ENCODE data around the gene CTAGE1.
"Not testable (repeated sequence)": the region's sequence is repeated elsewhere in the genome, so short reads cannot be mapped to it uniquely, and the experiment has no call there.

The CTAGE1 gene, protein sequence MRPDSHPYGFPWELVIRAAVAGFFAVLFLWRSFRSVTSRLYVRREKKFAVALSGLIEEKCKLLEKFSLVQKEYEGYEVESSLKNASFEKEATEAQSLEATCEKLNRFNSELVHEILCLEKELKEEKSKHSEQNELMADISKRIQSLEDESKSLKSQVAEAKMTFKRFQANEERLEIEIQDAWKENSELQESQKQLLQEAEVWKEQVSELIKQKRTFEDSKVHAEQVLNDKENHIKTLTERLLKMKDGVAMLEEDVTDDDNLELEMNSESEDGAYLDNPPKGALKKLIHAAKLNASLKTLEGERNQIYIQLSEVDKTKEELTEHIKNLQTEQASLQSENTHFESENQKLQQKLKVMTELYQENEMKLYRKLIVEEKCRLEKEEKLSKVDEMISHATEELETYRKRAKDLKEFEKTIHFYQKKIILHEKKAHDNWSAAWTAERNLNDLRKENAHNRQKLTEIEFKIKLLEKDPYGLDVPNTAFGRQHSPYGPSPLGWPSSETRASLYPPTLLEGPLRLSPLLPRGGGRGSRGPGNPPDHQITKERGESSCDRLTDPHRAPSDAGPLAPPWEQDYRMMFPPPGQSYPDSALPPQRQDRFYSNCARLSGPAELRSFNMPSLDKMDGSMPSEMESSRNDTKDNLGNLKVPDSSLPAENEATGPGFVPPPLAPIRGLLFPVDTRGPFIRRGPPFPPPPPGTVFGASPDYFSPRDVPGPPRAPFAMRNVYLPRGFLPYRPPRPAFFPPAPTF

DNA sequence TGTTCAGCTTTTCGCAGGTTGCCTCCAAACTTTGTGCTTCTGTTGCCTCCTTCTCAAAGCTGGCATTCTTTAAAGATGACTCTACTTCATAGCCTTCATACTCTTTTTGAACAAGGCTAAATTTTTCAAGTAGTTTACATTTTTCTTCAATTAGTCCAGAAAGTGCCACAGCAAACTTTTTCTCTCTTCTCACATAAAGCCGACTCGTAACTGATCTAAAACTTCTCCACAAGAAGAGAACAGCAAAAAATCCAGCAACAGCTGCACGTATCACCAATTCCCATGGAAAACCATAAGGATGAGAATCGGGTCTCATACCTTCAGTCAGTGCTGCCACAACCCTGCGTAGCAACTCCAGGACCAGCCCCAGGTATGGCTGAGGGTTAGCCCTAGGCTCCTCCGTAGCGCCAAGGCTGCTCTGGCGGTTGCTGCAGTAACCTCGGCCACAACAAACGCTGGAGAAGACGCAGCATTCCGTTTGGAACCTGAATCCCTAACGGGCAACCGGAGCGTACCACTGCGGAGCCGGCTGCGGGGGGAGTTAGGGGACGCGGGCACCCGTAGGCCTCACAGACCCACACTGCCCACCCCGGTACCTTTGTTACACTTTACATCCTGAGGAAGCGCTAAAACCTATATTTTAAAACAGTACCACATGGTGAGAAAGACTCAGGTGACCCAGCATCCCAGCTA lies at the start of gene CTAGE1:
TSS of gene CTAGE1 (minus strand) at position 420 of the 693 bp plus-strand sequence. CDS start at position 316, 104 bp downstream.
- DNase-seq: no peak

DNA sequence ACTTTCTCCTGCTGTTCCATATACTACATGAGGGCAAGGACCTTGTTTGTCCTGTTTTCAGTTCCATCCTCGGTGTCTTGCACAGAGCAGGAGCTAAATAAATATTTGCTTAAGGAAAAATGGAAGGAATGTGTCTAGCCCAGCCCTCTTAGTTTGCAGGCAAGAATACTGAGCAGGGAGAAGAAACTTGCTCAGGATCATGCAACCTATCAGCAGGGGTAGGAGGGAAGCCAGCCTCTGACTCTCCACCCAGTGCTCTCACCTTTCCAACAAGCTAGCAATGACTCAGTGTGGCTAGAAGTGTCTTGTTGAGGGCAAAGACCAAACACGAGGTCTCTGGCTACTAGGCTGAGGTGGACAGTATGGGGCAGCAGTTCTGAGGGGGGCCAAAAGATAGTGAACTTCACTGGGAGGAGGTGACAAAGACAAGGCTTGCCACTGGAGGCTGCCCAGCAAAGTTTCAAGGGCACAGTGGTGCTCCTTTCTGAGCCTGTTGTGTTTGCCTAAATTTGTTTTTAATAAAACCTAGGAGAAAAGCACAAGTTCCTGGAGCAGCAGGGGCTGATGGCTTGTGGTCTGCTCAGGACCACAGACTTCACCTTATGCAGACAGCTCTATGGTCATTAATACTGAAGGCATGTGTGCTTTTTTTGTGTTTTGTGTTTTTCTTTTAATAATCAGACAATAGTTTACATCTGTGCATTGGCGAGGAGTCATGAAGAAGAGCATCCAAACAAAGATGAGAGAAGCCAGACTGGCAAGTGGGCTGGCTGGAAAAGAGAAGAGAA lies 49.1 kb upstream of the CTAGE1 start:
- DNase-seq: no peak

DNA sequence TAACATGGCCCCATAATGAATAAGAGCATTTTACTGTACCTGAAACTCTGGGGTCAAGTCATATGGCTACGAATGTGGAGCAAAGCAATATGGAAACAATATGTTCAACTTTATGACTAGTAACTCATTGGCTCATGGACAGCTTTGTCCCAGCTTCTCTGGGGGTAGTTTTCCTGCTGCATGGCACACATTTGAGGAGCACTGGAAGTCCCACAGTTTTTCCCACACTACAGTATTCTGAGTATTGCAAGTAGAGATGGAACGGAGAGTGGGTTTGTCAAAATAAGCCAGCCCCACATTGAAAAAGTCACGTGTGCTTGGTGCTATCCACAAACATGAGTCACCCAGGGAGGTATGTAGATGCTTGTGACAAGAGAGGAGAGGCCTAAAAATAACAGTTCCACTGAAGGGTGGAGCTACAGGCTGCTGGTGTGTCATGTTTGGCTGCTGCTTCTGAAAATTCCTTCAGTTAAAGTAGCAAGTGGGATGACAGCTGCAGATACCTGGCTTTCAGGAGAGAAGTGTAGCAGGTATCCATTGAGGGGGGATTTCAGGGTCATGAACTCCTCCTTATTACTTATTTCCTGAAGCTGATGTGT lies 48.2 kb upstream of the CTAGE1 start:
- DNase-seq: no peak

DNA sequence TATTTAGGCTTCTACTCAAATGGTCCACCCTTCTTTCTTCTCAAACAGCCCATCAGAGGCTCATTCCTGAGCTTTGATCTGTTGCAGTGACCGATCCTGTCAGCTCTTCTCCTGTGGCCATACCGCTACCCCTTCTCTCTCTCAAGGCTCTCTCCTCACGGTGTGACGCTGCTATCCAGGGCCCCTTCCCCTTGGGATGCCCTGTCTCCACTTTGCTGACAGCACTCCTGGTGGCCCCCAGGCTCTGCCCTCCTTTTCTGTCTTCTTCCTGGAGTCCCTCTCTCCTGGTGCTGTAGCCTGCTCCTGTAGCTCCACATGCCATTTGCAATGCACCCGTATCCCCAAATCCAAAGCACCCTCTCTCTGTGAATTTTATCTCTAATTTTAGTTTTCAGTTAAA lies 45.4 kb upstream of the CTAGE1 start:
- no peak for DNase-seq

DNA sequence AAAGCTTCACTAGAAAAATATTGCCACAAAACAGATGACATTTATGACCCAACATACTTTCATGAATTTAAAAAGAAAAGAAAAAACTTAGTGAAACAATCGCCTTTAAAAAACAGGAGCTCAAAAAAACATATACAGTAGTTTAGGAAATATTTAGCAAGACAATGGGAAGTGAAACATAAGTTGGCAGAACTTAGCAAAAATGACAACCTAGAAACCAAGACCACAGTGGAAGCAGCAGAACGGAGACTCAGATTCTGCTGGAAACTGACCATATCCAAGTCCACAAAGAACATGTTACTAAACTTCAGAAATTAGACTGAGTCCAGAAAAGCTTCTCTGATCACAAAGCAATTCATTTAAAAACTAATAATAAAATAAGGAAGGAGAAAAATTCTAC lies 41.8 kb upstream of the CTAGE1 start:
- no peak for DNase-seq

DNA sequence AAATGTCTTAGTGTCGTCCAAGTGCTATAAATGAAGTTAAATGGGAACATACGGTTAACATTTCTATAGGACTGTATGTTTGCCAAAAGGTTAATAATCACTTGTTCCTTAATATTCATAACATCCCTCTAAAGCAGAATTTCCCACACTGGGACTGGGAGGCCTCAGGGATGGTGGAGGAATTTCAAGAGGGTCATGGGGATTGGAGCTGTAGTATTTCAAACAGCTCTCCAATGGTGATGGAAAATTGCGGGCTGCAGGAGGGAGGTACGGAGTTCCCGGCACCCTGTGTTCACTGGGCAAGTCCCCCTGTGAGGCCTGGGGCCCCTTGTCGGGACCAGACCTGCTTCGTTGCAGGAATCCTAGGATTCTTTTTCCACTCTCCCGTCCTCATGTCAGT lies 39.8 kb upstream of the CTAGE1 start:
- no peak for DNase-seq

DNA sequence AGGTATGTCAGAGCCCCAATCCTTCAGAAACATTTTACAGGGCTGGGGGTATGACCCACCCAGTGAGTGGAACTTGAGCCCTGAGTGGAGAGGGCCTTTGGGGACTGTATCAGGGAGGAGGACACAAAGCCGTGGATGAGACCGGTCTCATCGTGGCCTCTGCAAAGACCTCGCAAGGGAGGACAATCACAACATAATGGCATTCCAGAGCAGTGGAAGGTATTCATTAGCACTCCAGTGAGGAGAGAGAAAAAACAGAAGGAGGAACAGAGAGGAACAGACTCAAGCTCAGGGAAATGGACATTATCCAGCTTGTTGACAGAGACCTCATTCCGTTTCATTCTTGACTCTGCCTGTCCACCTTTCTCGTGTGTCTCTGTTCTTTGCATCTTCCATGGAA lies 38.8 kb upstream of the CTAGE1 start:
- DNase-seq: no peak

DNA sequence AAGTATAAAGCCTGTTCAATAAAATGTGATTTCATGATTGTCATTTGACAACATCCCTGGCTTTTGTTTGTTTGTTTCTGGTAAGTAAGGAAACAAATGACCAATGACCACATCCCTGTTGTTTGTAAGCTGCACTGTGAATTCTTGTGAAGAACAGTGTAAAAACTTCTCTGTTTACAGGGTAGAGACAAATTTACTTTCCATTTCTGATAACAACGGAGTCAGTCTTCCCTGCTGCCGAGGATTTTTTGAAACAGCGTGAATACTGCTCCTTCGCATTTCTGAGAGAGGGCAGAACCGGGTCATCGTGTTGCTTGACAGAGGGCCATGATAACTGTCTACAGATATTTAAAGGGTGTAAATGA lies 38.4 kb upstream of the CTAGE1 start:
- DNase-seq: no peak

DNA sequence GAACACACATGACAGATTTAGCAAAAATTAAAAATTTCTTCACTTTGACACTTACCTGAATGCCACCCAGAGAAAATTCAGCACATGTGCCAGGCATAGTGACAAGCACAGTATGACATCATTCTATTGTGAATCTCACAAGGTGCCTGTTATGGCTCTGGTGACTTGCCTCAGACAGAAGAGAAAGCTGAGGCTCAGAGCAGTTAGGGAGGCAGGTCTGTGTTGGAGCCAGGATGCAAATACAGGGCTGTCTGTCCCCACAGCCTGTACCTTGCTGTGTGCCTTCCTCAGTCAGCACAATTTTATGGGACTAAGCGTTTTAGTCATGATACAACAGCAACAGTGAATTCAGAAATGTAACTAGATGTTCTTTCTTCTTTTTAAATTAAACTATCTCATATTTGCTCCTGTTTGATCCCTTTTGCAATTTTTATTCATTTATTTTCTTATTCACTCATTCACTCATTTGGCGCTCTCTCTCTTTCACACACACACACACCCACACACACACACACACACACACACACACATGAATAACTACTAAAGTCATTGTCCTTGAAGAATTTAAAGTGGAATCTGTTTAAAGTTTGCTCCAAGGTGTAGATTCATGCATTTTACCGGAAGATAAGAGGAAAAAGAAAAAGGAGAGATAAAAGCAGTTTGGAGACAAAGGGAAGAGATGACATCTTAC lies 37.9 kb upstream of the CTAGE1 start:
- no peak for DNase-seq

DNA sequence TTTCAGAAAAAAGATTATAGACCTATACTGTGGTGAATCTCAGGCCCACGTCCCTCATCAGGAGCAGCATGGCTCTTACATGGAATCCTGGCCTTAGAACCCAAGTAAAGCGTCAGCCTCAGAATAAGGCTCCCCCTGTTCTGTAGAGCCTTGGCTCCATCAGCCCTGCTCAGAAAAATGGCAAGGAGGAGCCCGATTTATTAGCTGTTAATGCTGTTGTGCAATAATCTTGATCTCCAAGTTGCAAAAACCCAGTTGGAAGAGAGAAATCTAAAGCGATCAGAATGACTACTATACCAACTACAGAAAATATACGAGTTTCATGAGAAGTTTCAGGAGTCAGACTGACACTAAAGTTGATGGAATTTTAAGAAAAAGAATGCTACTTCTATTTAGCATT lies 35.6 kb upstream of the CTAGE1 start:
- no peak for DNase-seq

DNA sequence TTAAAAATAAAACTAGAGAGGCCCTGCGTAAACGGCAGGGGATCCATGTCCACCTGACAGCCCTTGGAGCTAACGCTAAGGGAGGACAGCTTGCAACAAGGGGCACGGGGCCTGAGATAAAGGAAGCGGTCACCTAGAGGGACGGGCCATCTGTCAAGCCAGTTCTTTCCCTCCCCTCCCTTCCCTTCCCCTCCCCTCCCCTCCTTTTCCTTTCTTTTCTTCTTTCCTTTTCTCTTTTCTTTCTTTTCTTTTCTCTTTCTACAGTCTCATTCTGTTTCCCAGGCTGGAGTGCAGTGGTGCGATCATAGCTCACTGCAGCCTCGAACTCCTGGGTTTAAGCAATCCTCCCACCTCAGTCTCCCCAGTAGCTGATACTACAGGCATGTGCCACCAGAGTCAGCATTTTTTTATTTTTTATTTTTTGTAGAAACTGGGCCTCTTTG lies 34.5 kb upstream of the CTAGE1 start:
- DNase-seq: no peak

DNA sequence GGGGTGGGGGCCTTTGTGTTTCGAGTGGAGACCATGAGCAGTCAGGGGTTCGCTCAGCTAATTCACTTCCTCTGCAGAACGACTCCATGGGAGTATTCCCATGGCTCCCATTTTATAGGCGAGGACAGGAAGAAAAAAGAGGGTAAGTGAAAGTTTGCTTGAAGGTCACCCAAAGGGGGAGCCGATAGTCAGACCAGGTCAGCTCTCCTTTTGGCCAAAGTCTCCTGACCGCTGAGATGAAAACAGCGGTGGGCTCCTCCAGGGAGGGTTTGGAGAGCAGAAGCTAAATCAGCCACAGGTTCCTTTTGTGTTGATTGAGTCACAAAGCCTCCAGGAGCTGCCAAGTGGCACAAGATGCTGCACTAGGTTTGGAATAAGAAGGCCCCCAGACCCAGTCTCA lies 34.1 kb upstream of the CTAGE1 start:
- no peak for DNase-seq

DNA sequence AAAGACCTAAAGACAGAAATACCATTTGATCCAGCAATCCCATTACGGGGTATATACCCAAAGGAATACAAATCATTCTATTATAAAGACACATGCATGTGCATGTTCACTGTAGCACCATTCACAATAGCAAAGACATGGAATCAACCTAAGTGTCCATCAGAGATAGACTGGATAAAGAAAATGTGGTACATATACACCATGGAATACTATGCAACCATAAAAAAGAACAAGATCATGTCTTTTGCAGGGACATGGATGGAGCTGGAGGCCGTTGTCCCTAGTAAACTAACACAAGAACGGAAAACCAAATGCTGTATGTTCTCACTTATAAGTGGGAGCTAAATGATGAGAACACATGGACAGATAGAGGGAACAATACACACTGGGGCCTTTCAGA lies 33.1 kb upstream of the CTAGE1 start:
- DNase-seq: not testable (repeated sequence)

DNA sequence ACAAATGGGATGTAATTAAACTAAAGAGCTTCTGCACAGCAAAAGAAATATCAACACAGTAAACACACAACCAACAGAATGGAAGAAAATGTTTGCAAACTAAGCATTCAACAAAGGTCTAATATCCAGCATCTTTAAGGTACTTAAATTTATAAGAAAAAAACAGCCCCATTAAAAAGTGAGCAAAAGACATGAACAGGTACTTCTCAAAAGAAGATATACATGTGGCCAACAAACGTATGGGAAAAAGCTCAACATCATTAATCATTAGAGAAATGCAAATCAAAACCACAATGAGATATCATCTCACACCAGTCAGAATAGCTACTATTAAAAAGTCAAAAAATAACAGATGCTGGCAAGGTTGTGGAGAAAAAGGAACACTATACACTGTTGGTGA lies 32.6 kb upstream of the CTAGE1 start:
- not testable (repeated sequence) for DNase-seq

DNA sequence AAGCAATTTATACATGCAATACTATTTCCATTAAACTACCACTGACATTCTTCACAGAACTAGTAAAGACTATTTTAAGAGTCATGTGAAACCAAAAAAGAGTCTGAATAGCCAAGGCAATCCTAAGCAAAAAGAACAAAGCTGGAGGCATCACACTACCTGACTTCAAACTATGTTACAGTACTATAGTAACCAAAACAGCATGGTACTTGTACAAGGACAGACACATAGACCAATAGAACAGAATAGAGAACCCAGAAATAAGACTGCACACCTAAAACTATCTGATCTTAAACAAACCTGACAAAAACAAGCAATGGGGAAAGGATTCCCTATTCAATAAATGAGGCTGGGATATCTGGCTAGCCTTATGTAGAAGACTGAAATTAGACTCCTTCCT lies 32.0 kb upstream of the CTAGE1 start:
- DNase-seq: not testable (repeated sequence)

DNA sequence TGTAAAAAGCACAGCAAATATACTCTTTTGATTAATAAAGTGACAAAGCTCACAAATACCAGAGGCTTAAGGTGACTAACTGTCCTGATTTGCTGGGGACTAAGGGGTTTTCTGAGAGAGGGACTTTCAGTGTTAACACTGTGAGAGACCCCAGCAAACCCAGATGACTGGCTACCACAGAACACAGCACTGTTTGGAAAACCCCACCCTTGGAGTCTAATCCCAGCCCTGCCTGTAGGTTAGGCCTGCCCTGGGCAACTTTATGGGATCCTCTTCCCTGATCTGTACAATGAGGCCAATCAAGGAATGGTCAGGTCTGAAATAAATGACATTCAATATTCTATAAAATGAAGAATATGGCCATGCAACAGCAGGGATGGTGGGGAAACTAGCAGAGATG lies 30.5 kb upstream of the CTAGE1 start:
- DNase-seq: no peak

DNA sequence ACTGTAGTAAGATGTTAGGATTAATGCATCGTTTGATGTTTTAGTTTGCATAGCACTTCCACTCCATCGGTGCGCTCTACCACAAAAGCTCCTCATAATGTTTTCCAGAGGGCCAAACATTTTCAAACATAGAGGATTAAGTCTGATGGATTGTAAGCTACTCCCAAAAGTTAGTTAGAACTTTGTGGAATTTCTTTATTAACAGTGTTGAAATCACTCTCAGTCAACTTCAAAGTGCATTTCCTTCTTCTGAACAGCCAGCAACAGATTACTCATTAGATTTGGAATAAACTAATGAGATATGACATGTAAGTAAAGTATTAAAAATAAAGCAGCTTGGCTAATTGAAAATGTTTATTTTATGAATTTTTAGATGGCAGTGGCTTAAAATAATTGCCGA lies 30.1 kb upstream of the CTAGE1 start:
- DNase-seq: no peak

DNA sequence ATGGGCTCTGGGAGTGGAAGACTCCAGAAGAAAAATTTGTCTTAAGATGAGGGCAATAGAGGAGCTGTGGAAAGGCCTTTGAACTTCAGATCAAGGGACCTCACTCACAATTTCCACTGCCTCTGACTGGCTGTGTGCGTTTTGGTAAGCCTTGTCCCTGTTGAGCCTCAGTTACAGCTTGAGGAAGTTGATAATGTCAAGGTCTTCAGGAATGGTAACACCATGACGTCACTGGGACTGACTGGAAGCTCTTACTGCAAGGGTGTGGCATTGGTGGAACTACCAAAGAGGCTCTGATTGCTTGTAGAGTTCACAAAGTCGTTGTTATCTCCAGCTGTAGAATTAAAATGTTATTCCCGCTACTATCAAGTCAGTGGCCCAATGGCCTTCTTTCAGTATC lies 29.2 kb upstream of the CTAGE1 start:
- DNase-seq: no peak

DNA sequence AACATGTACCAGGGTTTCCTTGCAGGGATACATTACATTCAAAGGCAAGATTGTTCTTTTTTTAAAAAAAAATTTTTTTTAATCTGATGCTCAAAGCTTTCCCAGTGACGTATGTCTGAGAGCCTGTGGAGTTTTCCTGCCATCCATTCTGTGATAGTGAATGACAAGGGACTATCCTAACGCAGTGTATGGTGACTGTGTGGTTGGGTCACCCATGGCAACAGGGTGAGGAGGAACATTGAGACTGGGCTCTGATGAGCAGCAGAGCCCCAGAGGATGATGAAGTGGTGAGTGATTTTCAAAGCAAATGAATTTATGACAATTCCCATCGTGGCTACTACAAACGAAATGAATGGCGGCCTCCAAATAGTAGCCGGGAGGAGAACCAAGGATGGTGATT lies 28.6 kb upstream of the CTAGE1 start:
- DNase-seq: no peak

DNA sequence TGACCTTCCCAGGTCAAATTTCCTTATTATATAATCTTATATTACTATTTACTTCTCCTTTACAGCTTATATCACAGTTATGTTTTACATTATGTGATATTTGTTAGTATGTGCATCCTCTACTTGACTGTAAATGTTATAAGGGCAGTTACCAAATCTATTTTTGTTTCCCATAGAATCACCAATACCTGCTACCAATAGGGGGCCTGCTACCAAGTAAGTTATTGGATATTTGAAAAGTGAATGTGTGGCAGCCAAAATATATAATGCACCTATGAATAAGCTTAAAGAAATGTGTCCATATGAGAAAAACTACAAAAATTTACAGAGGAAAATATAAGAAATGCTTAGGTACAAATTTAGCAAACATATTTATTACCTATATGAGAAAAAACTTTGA lies 23.9 kb upstream of the CTAGE1 start:
- DNase-seq: no peak

DNA sequence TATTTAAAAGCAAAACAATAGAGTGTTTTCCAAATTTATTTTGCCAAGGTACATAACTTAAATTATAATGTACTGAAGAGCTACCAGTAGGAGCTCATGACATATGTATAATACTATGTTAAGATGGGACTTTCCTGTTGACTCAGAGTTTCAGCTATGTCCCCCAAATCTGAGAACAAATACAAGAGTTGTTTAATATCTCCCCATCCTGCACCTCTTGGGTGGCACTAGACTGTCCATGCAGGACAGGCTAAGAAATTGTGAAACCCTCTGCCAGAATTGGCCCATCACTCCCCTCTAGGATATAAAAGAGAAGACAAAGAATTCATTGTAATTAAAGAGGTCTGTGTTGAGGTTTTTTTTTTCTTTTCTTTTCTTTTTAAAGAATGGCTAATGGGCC lies 21.7 kb upstream of the CTAGE1 start:
- DNase-seq: no peak

DNA sequence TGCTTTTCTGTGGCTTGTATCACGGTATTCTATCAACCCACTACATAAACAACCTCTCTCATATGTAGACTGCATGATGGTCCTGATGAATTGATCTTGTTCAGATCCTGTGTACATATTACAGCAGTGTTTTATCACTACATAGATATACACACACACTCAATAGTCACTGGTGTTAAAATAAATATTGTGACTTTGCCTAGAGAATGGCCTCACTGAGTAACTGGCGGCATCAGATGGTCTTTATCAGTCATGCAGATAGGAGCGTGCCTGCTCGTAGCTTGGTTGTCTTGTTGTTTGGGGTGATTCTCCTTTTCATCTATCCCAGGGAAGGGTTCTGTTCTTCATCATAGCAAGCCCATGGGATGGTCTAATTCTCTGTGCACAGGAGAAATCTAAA lies 18.4 kb upstream of the CTAGE1 start:
- DNase-seq: no peak
